Measurements from ENCODE around the gene CCDC7.
"Not testable (repeated sequence)": the region's sequence is repeated elsewhere in the genome, so short reads cannot be mapped to it uniquely, and the experiment has no call there.

CCDC7 gene

DNA sequence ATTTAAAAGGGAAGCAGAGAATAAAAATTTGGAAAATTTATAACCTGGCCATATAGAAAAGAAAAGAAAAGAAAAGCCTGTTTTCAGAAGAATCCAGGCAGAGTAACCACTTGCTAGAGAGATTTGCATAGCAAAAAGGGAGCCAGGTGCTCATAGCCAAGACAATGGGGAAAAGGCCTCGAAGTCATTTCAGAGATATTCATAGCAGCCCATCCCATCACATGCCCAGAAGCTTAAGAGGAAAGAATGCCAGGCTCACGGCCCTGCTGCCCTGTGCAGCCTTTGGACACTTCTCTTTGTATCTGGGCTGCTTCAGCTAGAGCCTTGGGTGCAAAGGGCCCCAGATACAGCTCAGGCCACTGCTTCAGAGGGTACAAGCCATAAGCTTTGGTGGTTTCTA, 159.8 kb downstream of the CCDC7 start:
- H3K27ac ChIP-seq: no peak overlapping the region
- TF ChIP-seq, protein P1, sequence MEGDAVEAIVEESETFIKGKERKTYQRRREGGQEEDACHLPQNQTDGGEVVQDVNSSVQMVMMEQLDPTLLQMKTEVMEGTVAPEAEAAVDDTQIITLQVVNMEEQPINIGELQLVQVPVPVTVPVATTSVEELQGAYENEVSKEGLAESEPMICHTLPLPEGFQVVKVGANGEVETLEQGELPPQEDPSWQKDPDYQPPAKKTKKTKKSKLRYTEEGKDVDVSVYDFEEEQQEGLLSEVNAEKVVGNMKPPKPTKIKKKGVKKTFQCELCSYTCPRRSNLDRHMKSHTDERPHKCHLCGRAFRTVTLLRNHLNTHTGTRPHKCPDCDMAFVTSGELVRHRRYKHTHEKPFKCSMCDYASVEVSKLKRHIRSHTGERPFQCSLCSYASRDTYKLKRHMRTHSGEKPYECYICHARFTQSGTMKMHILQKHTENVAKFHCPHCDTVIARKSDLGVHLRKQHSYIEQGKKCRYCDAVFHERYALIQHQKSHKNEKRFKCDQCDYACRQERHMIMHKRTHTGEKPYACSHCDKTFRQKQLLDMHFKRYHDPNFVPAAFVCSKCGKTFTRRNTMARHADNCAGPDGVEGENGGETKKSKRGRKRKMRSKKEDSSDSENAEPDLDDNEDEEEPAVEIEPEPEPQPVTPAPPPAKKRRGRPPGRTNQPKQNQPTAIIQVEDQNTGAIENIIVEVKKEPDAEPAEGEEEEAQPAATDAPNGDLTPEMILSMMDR (conservative IDR thresholded peaks at IDR 0.05): no peak
- no peak for TF ChIP-seq ZFX (IDR thresholded peaks at IDR 0.05)

DNA sequence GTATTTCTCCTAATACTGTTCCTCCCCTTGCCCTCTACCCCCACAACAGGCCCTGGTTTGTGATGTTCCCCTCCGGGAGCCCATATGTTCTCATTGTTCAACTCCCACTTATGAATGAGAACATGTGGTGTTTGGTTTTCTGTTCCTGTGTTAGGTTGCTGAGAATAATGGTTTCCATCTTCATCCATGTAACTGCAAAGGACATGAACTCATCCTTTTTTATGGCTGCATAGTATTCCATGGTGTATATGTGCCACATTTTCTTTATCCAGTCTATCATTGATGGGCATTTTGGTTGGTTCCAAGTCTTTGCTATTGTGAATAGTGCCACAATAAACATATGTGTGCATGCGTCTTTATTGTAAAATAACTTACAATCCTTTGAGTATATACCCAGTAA, 164.6 kb downstream of the CCDC7 start:
- not testable (repeated sequence) for H3K27ac ChIP-seq

DNA sequence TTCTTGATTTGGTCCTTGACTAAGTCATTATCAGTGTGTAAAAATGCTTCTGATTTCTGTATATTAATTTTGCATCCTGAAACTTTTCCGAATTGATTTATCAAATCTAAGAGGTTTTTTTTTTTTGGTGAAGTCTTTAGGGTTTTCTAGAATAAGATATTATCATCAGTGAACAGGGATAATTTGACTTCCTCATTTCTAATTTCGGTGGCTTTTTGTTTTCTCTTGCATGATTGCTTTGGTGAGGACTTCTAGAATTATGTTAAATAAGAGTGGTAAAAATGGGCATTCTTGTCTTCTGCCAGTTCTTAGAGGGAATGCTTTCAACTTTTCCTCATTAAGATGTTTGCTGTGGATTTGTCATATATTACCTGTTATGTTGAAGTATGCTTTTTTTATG, 170.5 kb downstream of the CCDC7 start:
- no peak overlapping the region for H3K27ac ChIP-seq
- no peak for TF ChIP-seq ZFX (IDR thresholded peaks at IDR 0.05)
- TF ChIP-seq, protein P1 (conservative IDR thresholded peaks at IDR 0.05): no peak

DNA sequence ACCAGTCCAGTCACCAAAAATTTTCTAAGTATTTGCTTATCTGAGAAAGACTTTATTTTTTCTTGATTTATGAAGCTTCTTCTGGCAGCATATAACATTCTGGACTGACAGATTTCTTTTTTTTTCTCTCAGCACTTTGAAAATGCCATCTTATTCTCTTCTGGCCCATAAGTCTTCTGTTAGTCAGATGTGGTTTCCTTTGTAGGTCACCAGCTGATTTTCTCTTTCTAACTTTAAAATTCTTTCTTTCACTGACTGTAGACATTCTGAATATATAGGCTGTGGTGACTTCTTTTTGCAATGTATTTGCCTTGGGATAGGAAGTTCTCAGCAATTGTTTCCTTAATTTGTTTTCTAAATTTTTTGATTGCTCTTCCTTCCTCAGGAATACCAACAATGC, 172.5 kb downstream of the CCDC7 start:
- no peak overlapping the region for H3K27ac ChIP-seq
- TF ChIP-seq, protein P1 (conservative IDR thresholded peaks at IDR 0.05): no peak
- TF ChIP-seq ZFX (IDR thresholded peaks at IDR 0.05): no peak

DNA sequence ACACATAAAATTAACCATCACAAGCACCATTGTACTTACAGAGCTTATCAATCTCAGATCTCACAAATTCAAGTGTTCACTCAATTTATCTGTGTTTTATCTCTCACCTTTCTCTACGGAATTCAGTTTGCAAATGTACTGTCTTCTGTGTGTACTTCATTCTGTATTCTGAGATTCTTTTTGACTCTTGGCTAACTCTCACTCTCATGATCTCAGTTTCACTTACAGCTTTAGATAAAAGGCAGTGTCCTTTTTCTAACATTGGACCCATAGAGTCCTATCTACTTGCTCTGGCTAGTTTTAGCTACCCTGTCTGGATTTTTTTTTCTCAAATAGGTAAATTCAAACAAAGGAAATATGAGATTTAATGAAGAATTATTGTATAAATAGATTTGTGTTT, 176.0 kb downstream of the CCDC7 start:
- no peak overlapping the region for H3K27ac ChIP-seq
- TF ChIP-seq, protein P1 (conservative IDR thresholded peaks at IDR 0.05): no peak
- no peak for TF ChIP-seq ZFX (IDR thresholded peaks at IDR 0.05)

DNA sequence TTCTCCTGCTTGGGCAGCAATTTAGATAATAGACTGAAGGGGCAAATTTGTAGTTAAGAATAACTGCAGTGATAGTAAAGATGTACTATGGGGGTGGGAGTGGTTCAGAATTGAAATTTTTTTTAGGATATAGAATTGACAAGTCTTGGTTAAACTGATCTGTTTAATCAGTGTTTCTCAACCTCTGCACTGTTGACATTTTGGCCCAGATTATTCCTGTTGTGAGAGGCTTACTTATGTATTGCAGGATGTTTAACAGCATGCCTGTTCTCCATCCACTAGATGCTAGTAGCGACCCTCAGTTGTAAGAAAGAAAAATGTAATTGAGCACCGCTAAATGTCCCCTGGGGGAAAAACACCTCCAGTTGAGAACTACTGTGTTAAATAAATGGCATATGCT, 176.5 kb downstream of the CCDC7 start:
- TF ChIP-seq ZFX (IDR thresholded peaks at IDR 0.05): no peak
- TF ChIP-seq, protein P1 (conservative IDR thresholded peaks at IDR 0.05): no peak
- H3K27ac ChIP-seq: no peak overlapping the region

DNA sequence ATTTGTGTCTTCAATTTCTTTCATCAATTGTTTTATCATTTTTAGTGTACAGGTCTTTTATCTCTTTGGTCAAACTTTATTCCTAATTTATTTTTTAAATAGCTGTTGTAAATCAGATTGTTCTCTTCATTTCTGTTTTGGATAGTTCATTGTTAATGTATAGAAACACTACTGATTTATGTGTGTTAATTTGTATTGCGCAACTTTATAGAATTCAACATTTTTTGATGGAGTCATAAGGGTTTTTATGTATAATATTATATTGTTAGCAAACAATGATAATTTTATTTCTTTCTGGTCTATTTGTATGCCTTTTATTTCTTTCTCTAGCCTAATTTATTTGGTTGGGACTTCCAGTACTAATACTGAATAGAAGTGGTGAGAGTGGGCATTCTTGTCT, 181.2 kb downstream of the CCDC7 start:
- H3K27ac ChIP-seq: no peak overlapping the region
- no peak for TF ChIP-seq ZFX (IDR thresholded peaks at IDR 0.05)
- TF ChIP-seq, protein P1 (conservative IDR thresholded peaks at IDR 0.05): no peak

DNA sequence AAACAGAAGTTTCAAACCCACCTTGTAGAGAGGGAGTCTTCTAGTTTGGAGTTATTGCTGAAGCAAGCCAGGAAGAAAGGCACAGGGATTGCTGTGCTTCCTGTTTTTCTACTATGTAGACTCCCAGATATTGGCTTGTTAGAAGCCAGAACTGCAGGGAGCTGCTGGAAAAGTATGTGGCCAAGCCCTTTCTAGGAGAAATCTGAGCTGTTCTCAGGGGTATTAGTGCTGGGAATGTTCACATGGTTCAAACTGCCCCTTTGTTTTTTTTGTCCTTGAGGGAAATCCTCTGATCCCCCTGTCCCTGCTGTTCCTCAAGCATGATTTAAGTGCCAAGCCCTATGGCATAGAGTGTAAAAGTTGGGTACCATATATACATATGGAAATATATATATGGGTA, 184.0 kb downstream of the CCDC7 start:
- no peak overlapping the region for H3K27ac ChIP-seq
- TF ChIP-seq, protein P1 (conservative IDR thresholded peaks at IDR 0.05): no peak
- TF ChIP-seq ZFX (IDR thresholded peaks at IDR 0.05): no peak

Measured in C4-2B (cell line).